ENCODE measurements around the gene GK2.

Gene GK2

GRCh38 chr4:79381161-79381560 is 26.9 kb downstream of the GK2 start:
- no peak for DNase-seq

GRCh38 chr4:79370026-79370425 is 38.0 kb downstream of the GK2 start:
- DNase-seq, result no peak

- no peak for DNase-seq
Measured at GRCh38 chr4:79367096-79367495, 40.9 kb downstream of the GK2 start.

GRCh38 chr4:79366422-79366821 is 41.6 kb downstream of the GK2 start:
- DNase-seq, result no peak

GRCh38 chr4:79364061-79364460 is 44.0 kb downstream of the GK2 start:
- DNase-seq, result no peak

GRCh38 chr4:79362626-79363025 is 45.4 kb downstream of the GK2 start:
- no peak for DNase-seq

GRCh38 chr4:79360006-79360405 is 48.0 kb downstream of the GK2 start:
- DNase-seq, result no peak

GRCh38 chr4:79358438-79358837 is 49.6 kb downstream of the GK2 start:
- no peak for DNase-seq

- no peak for DNase-seq
Measured at GRCh38 chr4:79357365-79357764, 50.7 kb downstream of the GK2 start.

Measured in stimulated activated CD4-positive, alpha-beta T cell treated with anti-CD3 and anti-CD28 coated beads, Interleukin-4, amount 100 ng/mL, for 24 hours (primary cell).